Stimulated activated CD8-positive, alpha-beta memory T cell treated with anti-CD3 and anti-CD28 coated beads, Interleukin-12 subunit alpha, Interleukin-12 subunit beta, amount 100 ng/mL, for 24 hours (primary cell): Measurements from ENCODE around the gene RFTN1.

Experiments
- DNase-seq: peaks from one replicate; pipeline ENCODE4 v3.0.0-alpha.2; 2020; ENCODE audit errors: extremely low read depth

Gene RFTN1

GRCh38 chr3:16513141-16514020, at the start of gene RFTN1:
TSS of gene RFTN1 (minus strand) at chr3:16513699. CDS start at chr3:16493869, 19,830 bp downstream.
- DNase-seq, result no peak

GRCh38 chr3:16559653-16560365, 46.3 kb upstream of the RFTN1 start:
- no peak for DNase-seq

- no peak for DNase-seq
Observed at GRCh38 chr3:16554126-16554525, 40.6 kb upstream of the RFTN1 start.

- no peak for DNase-seq
Observed at GRCh38 chr3:16552757-16553156, 39.3 kb upstream of the RFTN1 start.

- no peak for DNase-seq
Observed at GRCh38 chr3:16551342-16551976, 38.0 kb upstream of the RFTN1 start.

- peak; percentile 15 for DNase-seq
Observed at GRCh38 chr3:16550676-16551341, 37.3 kb upstream of the RFTN1 start.

GRCh38 chr3:16550305-16550675, 36.8 kb upstream of the RFTN1 start:
- no peak for DNase-seq

GRCh38 chr3:16548721-16549120, 35.2 kb upstream of the RFTN1 start:
- DNase-seq, result no peak

GRCh38 chr3:16547561-16548357, 34.3 kb upstream of the RFTN1 start:
- no peak for DNase-seq

- no peak for DNase-seq
Observed at GRCh38 chr3:16546186-16547010, 32.9 kb upstream of the RFTN1 start.

- DNase-seq, result no peak
Observed at GRCh38 chr3:16545413-16546185, 32.1 kb upstream of the RFTN1 start.

- DNase-seq, result no peak
Observed at GRCh38 chr3:16543242-16543864, 29.9 kb upstream of the RFTN1 start.

GRCh38 chr3:16538507-16538906, 25.0 kb upstream of the RFTN1 start:
- DNase-seq, result no peak

GRCh38 chr3:16536996-16537395, 23.5 kb upstream of the RFTN1 start:
- no peak for DNase-seq

GRCh38 chr3:16536344-16536663, 22.8 kb upstream of the RFTN1 start:
- DNase-seq, result no peak

- no peak for DNase-seq
Observed at GRCh38 chr3:16534640-16535262, 21.3 kb upstream of the RFTN1 start.

GRCh38 chr3:16533928-16534574, 20.6 kb upstream of the RFTN1 start:
- no peak for DNase-seq

GRCh38 chr3:16529264-16529663, 15.8 kb upstream of the RFTN1 start:
- DNase-seq, result no peak
